NCI-H2107 treated with DMSO at 0.1 percent for 48 hours (cell line): Measurements from ENCODE around the gene SETX.
"Not testable (repeated sequence)": the region's sequence is repeated elsewhere in the genome, so short reads cannot be mapped to it uniquely, and the experiment has no call there.

Experiments
- DNase-seq: peaks from one replicate; lab custom pipeline; 2025; ENCODE audit not compliant: unreplicated experiment; lab: John Stamatoyannopoulos, UW

Gene SETX, protein sequence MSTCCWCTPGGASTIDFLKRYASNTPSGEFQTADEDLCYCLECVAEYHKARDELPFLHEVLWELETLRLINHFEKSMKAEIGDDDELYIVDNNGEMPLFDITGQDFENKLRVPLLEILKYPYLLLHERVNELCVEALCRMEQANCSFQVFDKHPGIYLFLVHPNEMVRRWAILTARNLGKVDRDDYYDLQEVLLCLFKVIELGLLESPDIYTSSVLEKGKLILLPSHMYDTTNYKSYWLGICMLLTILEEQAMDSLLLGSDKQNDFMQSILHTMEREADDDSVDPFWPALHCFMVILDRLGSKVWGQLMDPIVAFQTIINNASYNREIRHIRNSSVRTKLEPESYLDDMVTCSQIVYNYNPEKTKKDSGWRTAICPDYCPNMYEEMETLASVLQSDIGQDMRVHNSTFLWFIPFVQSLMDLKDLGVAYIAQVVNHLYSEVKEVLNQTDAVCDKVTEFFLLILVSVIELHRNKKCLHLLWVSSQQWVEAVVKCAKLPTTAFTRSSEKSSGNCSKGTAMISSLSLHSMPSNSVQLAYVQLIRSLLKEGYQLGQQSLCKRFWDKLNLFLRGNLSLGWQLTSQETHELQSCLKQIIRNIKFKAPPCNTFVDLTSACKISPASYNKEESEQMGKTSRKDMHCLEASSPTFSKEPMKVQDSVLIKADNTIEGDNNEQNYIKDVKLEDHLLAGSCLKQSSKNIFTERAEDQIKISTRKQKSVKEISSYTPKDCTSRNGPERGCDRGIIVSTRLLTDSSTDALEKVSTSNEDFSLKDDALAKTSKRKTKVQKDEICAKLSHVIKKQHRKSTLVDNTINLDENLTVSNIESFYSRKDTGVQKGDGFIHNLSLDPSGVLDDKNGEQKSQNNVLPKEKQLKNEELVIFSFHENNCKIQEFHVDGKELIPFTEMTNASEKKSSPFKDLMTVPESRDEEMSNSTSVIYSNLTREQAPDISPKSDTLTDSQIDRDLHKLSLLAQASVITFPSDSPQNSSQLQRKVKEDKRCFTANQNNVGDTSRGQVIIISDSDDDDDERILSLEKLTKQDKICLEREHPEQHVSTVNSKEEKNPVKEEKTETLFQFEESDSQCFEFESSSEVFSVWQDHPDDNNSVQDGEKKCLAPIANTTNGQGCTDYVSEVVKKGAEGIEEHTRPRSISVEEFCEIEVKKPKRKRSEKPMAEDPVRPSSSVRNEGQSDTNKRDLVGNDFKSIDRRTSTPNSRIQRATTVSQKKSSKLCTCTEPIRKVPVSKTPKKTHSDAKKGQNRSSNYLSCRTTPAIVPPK (N-terminal part only)

GRCh38 chr9:132354637-132355355 lies at the start of gene SETX:
SETX (minus strand) TSS chr9:132354986; CDS start chr9:132349428, 5,558 bp downstream.
- DNase-seq: peak; percentile 94

GRCh38 chr9:132404228-132404881 lies 49.6 kb upstream of the SETX start:
- DNase-seq: no peak

DNA sequence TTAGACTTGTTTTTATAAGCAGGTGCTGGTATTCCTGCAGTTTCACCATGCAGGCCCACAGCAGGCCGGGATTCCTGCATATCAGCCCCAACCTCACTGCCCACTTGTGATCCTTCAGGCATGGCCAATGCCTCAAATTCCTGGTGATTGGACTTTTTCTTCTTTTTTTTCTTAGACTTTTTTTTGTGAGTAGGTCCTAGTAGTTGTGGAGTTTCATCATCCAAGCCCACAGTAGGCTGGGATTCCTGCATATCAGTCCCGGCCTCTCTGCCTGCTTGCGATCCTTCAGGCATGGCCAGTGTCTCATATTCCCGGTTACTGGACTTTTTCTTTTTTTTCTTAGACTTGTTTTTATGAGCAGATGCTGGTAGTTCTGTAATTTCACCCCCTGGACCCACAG lies 47.0 kb upstream of the SETX start:
- no peak for DNase-seq

- no peak for DNase-seq
Observed at GRCh38 chr9:132395560-132395959, 40.8 kb upstream of the SETX start.

DNA sequence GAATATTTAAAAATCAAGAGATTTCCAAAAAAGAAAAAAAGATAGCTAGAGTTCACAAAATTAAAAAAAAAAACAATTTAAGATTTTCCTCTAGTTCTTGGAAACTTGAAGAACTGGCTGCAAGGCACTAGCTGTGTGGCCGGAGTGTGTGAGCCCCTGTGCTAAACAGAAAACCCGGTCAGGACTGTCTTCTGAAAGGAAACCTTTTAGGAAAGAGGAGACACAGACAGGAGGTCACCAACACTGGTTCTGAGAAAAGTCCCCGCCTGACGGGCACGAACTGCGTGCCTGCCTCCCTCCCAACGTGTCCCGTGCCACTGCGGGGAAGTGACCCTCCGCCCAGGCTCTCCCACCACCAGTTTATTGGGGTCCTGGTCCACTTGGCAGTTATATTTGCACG lies 36.7 kb upstream of the SETX start:
- no peak for DNase-seq

DNA sequence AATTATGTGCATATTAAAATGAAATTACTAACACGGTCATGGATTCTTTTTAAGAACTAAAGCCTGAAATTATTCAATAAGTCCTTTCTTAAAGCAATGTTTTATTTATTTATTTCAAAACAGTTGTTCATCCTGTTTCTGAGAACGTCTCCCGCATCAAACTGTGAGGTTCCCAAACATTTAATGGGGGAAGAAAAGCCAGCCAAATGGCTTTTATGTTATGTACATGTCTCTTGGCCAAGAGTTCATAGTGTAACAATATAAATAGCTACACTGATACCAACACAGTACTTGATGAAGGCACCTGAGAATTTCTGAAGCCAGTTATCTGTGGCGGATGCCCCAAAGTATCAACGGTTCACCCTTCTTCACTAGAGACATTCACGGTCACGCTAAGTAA lies 36.2 kb upstream of the SETX start:
- no peak for DNase-seq

- DNase-seq: no peak
Observed at GRCh38 chr9:132387133-132387532, 32.3 kb upstream of the SETX start.

DNA sequence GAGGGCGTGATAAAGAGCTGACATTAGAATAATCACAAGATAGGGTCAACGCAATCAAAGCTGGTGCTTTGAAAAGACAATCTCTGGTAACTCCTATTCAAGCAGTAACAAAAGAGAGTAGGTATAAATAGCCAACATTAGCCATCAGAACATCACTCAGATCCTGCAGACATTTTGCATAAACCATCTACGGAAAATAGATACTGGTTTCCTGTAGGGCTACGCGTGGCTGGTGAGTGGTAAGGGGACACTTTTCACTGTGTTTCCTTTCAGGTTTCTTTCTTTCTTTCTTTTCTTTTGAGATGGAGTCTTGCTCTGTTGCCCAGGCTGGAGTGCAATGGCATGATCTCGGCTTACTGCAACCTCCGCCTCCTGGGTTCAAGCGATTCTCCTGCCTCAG lies 29.6 kb upstream of the SETX start:
- no peak for DNase-seq

- DNase-seq: no peak
Observed at GRCh38 chr9:132383462-132383883, 28.7 kb upstream of the SETX start.

- DNase-seq: no peak
Observed at GRCh38 chr9:132381966-132382541, 27.3 kb upstream of the SETX start.

GRCh38 chr9:132378416-132378815 lies 23.6 kb upstream of the SETX start:
- not testable (repeated sequence) for DNase-seq

DNA sequence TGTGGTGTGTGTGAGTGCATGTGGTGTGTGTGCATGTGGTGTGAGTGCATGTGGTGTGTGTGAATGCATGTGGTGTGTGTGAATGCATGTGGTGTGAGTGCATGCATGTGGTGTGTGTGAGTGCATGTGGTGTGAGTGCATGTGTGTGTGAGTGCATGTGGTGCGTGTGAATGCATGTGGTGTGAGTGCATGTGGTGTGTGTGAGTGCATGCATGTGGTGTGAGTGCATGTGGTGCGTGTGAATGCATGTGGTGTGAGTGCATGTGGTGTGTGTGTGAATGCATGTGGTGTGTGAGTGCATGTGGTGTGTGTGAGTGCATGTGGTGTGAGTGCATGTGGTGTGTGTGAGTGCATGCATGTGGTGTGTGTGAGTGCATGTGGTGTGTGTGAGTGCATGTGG lies 23.0 kb upstream of the SETX start:
- DNase-seq: not testable (repeated sequence)

DNA sequence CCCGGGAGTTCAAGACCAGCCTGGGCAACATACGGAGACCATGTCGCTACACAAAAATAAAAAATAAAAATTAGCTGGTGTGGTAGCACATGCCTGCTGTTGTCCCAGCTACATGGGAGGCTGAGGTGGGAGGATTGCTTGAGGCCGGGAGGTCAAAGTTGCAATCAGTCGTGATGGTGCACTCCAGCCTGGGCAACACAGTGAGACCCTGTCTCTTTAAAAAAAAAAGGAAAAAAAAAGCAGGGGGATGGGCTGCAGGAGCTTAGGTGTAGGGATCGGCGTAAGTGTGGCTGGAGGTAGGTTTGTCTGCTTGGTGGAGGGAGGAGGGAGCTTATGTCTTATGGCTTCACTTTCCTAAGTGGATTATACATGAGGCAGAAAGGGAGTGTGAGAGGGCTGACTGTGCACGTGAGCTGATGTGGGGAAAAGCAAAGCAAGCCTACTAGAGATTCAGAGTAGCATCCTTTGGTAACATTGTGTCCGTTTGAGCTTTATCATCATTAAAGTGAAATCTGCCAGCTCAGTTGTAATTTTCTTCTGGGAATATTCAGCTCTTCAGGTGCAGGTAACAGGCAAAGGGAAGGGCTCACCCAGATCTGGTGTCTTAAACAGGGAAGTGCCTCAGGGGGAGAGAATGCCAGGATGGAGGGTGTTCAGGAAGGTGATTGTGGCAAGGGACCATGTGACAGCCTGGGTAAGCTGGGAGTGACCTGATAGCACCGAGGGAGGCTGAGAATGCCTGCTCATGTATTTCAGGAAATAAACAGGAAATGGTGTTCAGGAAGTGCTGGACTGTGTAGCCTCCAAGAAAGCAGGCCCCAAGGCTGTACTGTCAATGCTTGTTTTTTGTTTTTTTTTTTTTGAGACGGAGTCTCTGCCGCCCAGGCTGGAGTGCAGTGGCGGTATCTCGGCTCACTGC lies 17.6 kb upstream of the SETX start:
- no peak for DNase-seq

DNA sequence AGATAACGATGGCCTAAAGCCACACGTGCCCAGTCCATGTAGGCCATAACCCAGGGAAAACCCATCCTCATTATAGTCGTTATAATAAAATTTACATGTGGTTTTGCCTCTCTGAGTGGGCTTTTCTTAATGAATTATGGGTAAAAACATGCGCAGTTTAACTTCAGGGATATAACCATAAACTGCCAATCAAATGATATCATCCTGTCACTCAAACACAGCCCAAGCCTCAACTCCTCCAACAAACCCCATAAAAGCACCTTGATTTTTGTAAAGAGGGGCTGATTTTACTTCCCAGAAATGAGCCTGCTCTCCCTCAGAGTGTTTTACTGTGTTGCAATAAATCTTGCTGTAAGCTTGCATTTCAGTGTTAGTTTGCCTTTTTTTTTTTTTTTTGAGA lies 15.8 kb upstream of the SETX start:
- DNase-seq: no peak

- no peak for DNase-seq
Observed at GRCh38 chr9:132369421-132369820, 14.6 kb upstream of the SETX start.

- no peak for DNase-seq
Observed at GRCh38 chr9:132367613-132368313, 13.0 kb upstream of the SETX start.

DNA sequence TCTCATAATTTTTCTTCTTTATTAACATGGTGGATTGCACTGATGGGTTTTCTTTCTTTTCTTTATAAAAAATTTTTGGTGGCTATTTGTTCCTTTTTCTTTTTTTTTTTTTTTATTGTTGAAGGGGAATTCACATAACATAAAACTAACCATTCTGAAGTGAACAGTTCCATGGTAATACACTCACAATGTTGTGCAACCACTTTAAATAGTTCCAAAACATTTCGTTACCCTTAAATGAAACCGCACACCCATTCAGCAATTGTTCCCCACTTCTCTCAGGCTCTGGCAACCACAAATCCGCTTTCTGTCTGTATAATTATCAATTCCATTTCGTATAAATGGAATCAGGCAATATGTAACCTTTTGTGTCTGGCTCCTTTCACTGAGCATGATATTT lies 11.7 kb upstream of the SETX start:
- DNase-seq: peak; percentile 37

DNA sequence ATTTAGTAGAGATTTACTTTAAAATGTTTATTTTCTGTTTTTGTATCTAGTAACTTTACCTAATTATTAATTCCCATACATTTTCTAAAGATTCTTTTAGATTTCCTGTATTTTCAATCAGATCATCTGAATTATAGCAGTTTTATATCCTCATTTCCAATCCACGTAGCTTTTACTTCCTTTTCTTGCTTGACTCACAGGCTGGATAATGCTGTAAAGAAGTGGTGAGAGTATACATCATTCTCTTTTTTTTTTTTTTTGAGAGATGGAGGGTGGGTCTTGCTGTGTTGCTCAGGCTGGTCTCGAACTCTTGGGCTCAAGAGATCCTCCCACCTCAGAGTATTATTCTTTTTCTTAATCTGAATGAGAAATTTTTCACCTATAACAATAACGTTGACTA lies 11.2 kb upstream of the SETX start:
- no peak for DNase-seq
